ENCODE measurements around the gene TTLL8.

GRCh38 chr22:50002791-50003190 is 55.3 kb downstream of the TTLL8 start:
- TF ChIP-seq CTCF (IDR thresholded peaks at IDR 0.05) = no peak
- TF ChIP-seq POLR2A (IDR thresholded peaks at IDR 0.05) = no peak
